Cardiac fibroblast (primary cell): ENCODE measurements around the gene GPBP1.

Experiments used
- DNase-seq, 2 donors: peaks; one replicate each; pipeline versions ENCODE4 v3.0.0 to v3.0.0-alpha.2; 2010; ENCODE audit warnings: low read depth in 2 of 2
- H3K4me3 ChIP-seq, 2 donors: replicated peaks in 1 of 2; 1 replicate in 1 of 2; 2 replicates in 1 of 2; pipeline ENCODE4 v1.5.1; 2011; ENCODE audit warnings: low read depth in 2 of 2, low read length in 2 of 2, mild to moderate bottlenecking in 2 of 2, moderate library complexity in 1 of 2
- TF ChIP-seq, protein P1 (sequence below): IDR thresholded peaks from one replicate; pipeline ENCODE4 v1.5.1; 2011; ENCODE audit warnings: low read depth, mild to moderate bottlenecking, low read length, inconsistent platforms

Gene GPBP1

DNA sequence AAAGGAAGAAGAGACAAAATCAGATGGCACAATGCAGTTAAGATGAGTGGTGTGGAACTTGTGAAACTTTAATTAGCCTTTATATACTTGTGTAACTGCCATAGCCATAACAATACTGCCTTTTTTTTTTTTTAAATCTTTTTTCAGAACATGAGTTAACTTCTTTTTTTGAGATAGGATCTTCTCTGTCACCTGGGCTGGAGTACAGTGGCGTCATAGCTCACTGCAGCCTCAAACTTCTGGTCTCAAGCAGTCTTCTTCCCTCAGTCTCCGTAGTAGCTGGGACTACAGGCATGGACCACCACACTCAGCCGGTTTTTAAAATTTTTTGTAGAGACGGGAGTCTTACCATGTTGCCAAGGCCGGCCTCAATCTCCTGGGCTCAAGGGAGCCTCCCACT lies 37.2 kb downstream of the GPBP1 start:
- no peak for DNase-seq
- H3K4me3 ChIP-seq, result no peak overlapping the region
- TF ChIP-seq, protein P1, sequence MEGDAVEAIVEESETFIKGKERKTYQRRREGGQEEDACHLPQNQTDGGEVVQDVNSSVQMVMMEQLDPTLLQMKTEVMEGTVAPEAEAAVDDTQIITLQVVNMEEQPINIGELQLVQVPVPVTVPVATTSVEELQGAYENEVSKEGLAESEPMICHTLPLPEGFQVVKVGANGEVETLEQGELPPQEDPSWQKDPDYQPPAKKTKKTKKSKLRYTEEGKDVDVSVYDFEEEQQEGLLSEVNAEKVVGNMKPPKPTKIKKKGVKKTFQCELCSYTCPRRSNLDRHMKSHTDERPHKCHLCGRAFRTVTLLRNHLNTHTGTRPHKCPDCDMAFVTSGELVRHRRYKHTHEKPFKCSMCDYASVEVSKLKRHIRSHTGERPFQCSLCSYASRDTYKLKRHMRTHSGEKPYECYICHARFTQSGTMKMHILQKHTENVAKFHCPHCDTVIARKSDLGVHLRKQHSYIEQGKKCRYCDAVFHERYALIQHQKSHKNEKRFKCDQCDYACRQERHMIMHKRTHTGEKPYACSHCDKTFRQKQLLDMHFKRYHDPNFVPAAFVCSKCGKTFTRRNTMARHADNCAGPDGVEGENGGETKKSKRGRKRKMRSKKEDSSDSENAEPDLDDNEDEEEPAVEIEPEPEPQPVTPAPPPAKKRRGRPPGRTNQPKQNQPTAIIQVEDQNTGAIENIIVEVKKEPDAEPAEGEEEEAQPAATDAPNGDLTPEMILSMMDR, result no peak

DNA sequence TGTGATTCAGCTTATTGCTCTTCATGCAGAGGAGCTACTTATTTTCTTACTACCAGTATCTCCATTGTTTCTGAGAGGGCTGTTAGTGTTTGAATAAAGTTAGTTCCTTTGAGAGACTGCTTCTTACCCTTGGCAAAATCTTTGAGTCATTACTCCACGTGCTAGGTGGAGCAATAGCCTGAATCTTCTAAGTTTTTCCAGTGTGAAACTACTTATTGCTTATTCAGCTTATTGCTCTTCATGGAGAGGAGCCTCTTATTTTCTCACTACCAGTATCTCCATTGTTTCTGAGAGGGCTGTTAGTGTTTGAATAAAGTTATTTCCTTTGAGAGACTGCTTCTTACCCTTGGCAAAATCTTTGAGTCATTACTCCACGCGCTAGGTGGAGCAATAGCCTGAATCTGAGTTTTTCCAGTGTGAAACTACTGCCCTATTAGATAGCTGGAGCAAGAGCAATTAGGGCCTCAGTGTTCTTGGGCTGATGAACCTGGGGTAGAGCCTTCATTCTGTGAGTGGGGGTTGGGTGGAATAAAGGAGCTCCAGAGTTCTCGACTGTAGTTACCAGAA lies 41.9 kb downstream of the GPBP1 start:
- TF ChIP-seq, protein P1, result no peak
- DNase-seq, result peak; percentile 21 to 65
- H3K4me3 ChIP-seq, result no peak overlapping the region

DNA sequence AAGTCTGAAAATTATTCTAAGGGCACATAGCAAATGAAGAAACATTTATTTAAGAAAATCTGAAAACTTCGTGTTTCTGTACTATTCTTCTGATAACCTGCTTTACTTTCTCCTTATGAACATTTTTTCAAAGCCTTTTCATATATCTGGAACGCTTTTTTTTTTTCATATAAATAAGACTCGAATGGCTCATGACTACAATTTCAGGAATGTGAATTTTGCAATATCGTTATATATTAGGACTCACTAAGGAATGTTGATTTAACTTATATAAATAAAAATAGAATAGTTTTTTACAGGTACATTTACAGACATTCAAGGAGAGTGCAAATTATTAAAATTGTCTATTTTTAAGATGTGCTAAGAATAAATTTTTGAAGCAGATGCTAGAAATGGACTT lies 42.9 kb downstream of the GPBP1 start:
- H3K4me3 ChIP-seq, result no peak overlapping the region
- DNase-seq, result peak; percentile 65 to 85
- TF ChIP-seq, protein P1, result no peak

DNA sequence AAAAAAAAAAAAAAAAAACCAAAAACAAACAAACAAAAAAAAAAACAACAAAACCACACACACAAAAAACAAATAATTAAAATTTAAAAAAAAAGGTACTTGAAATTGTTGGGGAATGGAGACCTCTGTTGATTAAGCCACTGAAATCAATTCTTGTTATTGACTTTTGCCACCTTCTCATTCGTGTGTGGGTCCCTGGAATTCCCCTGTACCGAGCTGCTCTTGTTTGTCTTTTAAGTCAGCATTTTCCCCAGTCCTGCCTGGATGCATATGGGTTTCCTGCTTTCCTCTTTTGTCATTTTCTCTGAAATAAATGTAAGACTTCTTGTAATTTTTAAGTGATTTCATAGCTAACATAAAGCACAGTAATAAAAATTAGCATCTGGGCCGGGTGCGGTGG lies 45.5 kb downstream of the GPBP1 start:
- TF ChIP-seq, protein P1, result no peak
- H3K4me3 ChIP-seq, result no peak overlapping the region
- no peak for DNase-seq

DNA sequence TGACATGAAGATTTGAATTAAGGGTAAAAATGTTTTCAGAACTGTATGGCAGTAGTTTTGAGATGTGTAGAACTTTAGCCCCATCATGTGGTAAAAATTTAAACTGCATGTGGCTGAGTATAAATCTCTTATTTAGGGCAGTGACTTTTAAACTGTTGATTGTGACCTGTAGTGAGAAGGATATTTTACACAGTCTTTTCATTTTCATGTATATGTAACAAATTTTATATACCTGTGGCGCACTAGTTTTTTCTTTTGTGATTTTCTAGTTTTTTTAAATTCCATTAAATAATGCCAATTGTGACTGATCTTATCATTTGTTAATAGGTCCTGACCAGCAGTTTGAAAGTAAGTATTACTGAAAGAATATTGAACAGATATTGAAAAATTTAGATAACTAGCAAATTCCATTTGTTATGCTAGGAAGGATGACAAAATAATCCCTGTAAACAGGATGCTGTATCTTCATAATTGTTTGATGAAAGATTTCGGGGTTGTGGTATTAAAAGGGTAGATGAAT lies 47.2 kb downstream of the GPBP1 start:
- peak; percentile 77 to 82 for DNase-seq
- H3K4me3 ChIP-seq, result no peak overlapping the region
- TF ChIP-seq, protein P1, result peak; percentile 75

DNA sequence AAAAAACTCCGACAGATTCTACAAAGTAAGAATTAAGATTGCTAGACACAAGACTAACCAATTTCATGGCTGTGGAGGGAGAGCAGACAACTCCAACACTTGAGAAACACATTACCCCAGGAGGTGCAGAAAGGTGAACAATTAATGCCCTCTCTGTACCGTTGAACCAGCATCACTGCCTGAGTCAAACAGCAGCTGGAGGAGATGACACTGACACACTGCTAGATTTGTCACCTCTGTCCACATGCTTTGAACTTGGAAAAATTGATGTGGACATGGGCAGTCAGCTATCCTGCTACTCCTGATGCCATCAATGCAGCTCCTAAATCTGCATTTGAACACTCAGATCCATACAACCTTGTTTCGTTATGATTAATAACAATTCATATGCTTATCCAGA lies 51.7 kb downstream of the GPBP1 start:
- DNase-seq, result no peak
- no peak overlapping the region for H3K4me3 ChIP-seq
- TF ChIP-seq, protein P1, result no peak

DNA sequence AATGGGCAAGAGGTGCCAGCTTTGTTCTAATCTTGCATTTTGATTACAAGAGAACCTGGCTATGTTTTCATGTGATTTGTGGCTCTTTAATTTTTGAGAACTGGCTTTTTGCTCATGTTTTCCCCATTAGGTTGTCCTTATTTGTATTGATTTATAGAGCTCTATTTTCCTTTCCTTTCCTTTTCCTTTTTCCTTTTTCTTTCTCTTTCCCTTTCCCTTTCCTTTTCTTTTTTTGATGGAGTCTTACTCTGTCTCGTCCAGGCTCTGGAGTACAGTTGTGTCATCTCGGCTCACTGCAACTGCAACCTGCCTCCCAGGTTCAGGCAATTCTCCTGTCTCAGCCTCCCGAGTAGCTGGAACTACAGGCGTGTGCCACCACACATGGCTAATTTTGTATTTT lies 55.5 kb downstream of the GPBP1 start:
- H3K4me3 ChIP-seq, result no peak overlapping the region
- DNase-seq, result no peak
- TF ChIP-seq, protein P1, result no peak
